GM12801 (cell line): ENCODE results near the gene LNPEP.

ENCODE experiments used
- CTCF ChIP-seq: IDR thresholded peaks from one replicate; pipeline ENCODE4 v1.5.1; 2011; ENCODE audit warnings: control low read depth; ENCODE audit not compliant: insufficient read length; ENCODE audit errors: extremely low read depth

Gene LNPEP

GRCh38 chr5:97063251-97063650 is 127.4 kb downstream of the LNPEP start:
- no peak for TF ChIP-seq CTCF

GRCh38 chr5:97065475-97065874 is 129.6 kb downstream of the LNPEP start:
- TF ChIP-seq CTCF: no peak

- no peak for TF ChIP-seq CTCF
Measured at GRCh38 chr5:97067296-97067850, 131.5 kb downstream of the LNPEP start.

- no peak for TF ChIP-seq CTCF
Measured at GRCh38 chr5:97070234-97070633, 134.4 kb downstream of the LNPEP start.

GRCh38 chr5:97071101-97071500 is 135.2 kb downstream of the LNPEP start:
- no peak for TF ChIP-seq CTCF

GRCh38 chr5:97071993-97072392 is 136.1 kb downstream of the LNPEP start:
- no peak for TF ChIP-seq CTCF

GRCh38 chr5:97072696-97073095 is 136.8 kb downstream of the LNPEP start:
- TF ChIP-seq CTCF: no peak
